ENCODE data around the gene ALK. TPM values are rescaled to one million over a fixed set of nuclear protein-coding genes. Genes with fewer than 3 reads are reported as not detected.

Gene ALK
- polyA plus RNA-seq, 1 of the 3 experiments (the other 2 are of a cell fraction), result 0.30 TPM

DNA sequence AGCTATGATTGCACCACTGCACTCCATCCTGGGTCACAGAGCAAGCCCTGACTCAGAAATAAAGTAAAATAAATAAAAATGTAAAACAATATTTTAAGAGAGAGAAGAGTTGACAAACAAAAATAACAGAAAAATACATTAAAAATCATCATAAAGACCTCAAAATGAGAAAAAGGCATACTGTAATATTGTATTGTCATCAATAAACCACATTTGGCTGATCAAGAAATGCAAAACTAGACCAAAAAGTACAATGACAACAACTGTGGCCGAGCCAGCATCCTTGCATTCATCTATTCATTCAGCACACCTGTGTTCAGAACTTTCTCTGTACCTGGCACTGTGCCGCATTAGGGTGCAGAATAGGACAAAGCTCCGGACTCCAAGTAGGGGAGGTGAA is 121.8 kb downstream of the ALK start (continued):
- TF ChIP-seq, protein P1, sequence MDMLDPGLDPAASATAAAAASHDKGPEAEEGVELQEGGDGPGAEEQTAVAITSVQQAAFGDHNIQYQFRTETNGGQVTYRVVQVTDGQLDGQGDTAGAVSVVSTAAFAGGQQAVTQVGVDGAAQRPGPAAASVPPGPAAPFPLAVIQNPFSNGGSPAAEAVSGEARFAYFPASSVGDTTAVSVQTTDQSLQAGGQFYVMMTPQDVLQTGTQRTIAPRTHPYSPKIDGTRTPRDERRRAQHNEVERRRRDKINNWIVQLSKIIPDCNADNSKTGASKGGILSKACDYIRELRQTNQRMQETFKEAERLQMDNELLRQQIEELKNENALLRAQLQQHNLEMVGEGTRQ (IDR thresholded peaks at IDR 0.05; ENCODE audit: borderline replicate concordance, low read depth, low read length), result no peak
- no peak for TF ChIP-seq TCF12 (IDR thresholded peaks at IDR 0.05)
- no peak for TF ChIP-seq TAF1 (IDR thresholded peaks at IDR 0.05; ENCODE audit: borderline replicate concordance, low read depth, low read length)
- no peak for TF ChIP-seq SIN3A (IDR thresholded peaks at IDR 0.05; ENCODE audit: borderline replicate concordance, low read depth, low read length)
- TF ChIP-seq FOSL2 (IDR thresholded peaks at IDR 0.05; ENCODE audit: borderline replicate concordance, low read depth), result no peak
- no peak for TF ChIP-seq ELF1 (IDR thresholded peaks at IDR 0.05)
- no peak for TF ChIP-seq MXI1 (IDR thresholded peaks at IDR 0.05; ENCODE audit: low read depth, low read length)

DNA sequence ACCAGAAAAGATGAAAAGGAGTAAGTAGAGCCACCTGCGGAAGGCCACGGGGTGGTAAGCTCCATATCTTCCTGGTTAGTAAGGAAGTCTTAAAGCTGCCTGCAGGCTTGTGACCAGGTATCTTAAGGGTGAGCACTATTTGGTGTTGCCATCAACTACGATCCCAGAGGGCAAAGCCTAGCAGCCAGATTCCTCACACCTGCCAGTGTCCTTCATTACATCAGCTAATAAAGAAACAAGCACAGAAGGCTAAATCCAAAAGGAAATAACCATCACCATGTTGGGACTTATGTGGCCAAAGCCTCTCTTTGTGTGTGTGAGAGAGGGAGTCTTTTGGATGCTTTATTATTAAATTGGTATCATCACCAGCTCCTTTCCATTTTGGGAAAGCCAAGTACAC is 123.5 kb downstream of the ALK start:
- WGBS (ENCODE audit: low lambda C conversion rate), result 32% methylated on average over 3 of the region's 3 CpGs

More for the DNA sequence above, 123.5 kb downstream of the ALK start:
- Histone ChIP-seq H3K79me2 (ENCODE audit: insufficient read depth) (no peaks in the 10 kb centered on the region), H3F3A (replicated peaks; ENCODE audit: insufficient read depth) (no peaks in the 10 kb centered on the region), H2AFZ (ENCODE audit: low read depth) (no peak overlapping the region), H4K20me1 (ENCODE audit: insufficient read depth) (no peaks in the 10 kb centered on the region), H3K4me3 (ENCODE audit: low read depth in 2 of 2, low read length in 1 of 2) (no peak overlapping the region), H3K4me2 (no peak overlapping the region), H3K4me1 (ENCODE audit: control insufficient read depth in 1 of 2, insufficient read depth in 2 of 2, low read depth in 1 of 2, low read length in 1 of 2) (peaks cover 0 to 15% of the 10 kb centered on the region in 2 experiments; a peak in 1 of 4 replicates), H3K9me3 (no peaks in the 10 kb centered on the region), H3K36me3 (replicated peaks in 1 of 2; ENCODE audit: control insufficient read depth in 1 of 2, insufficient read depth in 2 of 2, low read length in 1 of 2) (no peaks in the 10 kb centered on the region), H3K9ac (no peak overlapping the region), H3K27me3 (ENCODE audit: insufficient read depth) (no peaks in the 10 kb centered on the region), H3K9me2 (no peaks in the 10 kb centered on the region), H3K27ac (ENCODE audit: low read depth in 2 of 2, low read length in 1 of 2) (no peak overlapping the region; a peak in 1 of 4 replicates)
- TF ChIP-seq, protein P2, sequence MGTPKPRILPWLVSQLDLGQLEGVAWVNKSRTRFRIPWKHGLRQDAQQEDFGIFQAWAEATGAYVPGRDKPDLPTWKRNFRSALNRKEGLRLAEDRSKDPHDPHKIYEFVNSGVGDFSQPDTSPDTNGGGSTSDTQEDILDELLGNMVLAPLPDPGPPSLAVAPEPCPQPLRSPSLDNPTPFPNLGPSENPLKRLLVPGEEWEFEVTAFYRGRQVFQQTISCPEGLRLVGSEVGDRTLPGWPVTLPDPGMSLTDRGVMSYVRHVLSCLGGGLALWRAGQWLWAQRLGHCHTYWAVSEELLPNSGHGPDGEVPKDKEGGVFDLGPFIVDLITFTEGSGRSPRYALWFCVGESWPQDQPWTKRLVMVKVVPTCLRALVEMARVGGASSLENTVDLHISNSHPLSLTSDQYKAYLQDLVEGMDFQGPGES (IDR thresholded peaks at IDR 0.05; ENCODE audit: low read depth, low read length), result no peak
- TF ChIP-seq NFIC (IDR thresholded peaks at IDR 0.05; ENCODE audit: borderline replicate concordance) (no peak), RCOR1 (IDR thresholded peaks at IDR 0.05; ENCODE audit: low read length) (no peak), SMC3 (IDR thresholded peaks at IDR 0.05; ENCODE audit: low read depth, low read length) (no peak), EP300 (IDR thresholded peaks at IDR 0.05; ENCODE audit: borderline replicate concordance in 1 of 2, low read depth in 1 of 2, low read length in 1 of 2) (no peak), RAD21 (IDR thresholded peaks at IDR 0.05; ENCODE audit: low read length) (no peak), CHD2 (IDR thresholded peaks at IDR 0.05; ENCODE audit: low read length, partially characterized antibody) (no peak), NRF1 (IDR thresholded peaks at IDR 0.05; ENCODE audit: low read depth, low read length) (no peak), YY1 (IDR thresholded peaks at IDR 0.05; ENCODE audit: low read depth) (no peak), MXI1 (IDR thresholded peaks at IDR 0.05; ENCODE audit: low read depth, low read length) (no peak), ELF1 (IDR thresholded peaks at IDR 0.05) (no peak), RFX5 (IDR thresholded peaks at IDR 0.05; ENCODE audit: low read length) (no peak), RXRA (IDR thresholded peaks at IDR 0.05; ENCODE audit: borderline replicate concordance, low read depth) (no peak), EZH2phosphoT487 (IDR thresholded peaks at IDR 0.05; ENCODE audit: borderline replicate concordance, low read depth) (no peak)
- TF ChIP-seq, protein P3, sequence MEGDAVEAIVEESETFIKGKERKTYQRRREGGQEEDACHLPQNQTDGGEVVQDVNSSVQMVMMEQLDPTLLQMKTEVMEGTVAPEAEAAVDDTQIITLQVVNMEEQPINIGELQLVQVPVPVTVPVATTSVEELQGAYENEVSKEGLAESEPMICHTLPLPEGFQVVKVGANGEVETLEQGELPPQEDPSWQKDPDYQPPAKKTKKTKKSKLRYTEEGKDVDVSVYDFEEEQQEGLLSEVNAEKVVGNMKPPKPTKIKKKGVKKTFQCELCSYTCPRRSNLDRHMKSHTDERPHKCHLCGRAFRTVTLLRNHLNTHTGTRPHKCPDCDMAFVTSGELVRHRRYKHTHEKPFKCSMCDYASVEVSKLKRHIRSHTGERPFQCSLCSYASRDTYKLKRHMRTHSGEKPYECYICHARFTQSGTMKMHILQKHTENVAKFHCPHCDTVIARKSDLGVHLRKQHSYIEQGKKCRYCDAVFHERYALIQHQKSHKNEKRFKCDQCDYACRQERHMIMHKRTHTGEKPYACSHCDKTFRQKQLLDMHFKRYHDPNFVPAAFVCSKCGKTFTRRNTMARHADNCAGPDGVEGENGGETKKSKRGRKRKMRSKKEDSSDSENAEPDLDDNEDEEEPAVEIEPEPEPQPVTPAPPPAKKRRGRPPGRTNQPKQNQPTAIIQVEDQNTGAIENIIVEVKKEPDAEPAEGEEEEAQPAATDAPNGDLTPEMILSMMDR (IDR thresholded peaks at IDR 0.05), result no peak
- TF ChIP-seq, protein P1 (IDR thresholded peaks at IDR 0.05; ENCODE audit: borderline replicate concordance, low read depth, low read length), result no peak
- TF ChIP-seq, protein P4, sequence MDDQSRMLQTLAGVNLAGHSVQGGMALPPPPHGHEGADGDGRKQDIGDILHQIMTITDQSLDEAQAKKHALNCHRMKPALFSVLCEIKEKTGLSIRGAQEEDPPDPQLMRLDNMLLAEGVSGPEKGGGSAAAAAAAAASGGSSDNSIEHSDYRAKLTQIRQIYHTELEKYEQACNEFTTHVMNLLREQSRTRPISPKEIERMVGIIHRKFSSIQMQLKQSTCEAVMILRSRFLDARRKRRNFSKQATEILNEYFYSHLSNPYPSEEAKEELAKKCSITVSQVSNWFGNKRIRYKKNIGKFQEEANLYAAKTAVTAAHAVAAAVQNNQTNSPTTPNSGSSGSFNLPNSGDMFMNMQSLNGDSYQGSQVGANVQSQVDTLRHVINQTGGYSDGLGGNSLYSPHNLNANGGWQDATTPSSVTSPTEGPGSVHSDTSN (IDR thresholded peaks at IDR 0.05), result no peak
- ChIA-PET CTCF (no interaction called here), POLR2A (no interaction called here)
- DNase-seq, result no peak
